GM20000 (cell line): ENCODE data around the gene ZCCHC17.
"Not testable (repeated sequence)": the region's sequence is repeated elsewhere in the genome, so short reads cannot be mapped to it uniquely, and the experiment has no call there.

ENCODE experiments used
- DNase-seq: peaks from one replicate; pipeline ENCODE4 v3.0.0; 2012; ENCODE audit warnings: low spot score
- TF ChIP-seq, protein P1 (sequence below): IDR thresholded peaks from 2 replicates; pipeline ENCODE4 v1.5.1; 2012; ENCODE audit warnings: mild to moderate bottlenecking, control low read depth; ENCODE audit errors: extremely low read depth, missing control alignments

The ZCCHC17 gene

GRCh38 chr1:31296486-31297276 lies at the start of gene ZCCHC17, which contains the start of gene SNRNP40:
TSS of gene ZCCHC17 (plus strand) at chr1:31297032. CDS start at chr1:31310099, 13,067 bp downstream.
TSS of gene SNRNP40 (minus strand) at chr1:31296788. CDS start at chr1:31296751, 37 bp downstream.
- peak; percentile 93 for DNase-seq
- TF ChIP-seq, protein P1, sequence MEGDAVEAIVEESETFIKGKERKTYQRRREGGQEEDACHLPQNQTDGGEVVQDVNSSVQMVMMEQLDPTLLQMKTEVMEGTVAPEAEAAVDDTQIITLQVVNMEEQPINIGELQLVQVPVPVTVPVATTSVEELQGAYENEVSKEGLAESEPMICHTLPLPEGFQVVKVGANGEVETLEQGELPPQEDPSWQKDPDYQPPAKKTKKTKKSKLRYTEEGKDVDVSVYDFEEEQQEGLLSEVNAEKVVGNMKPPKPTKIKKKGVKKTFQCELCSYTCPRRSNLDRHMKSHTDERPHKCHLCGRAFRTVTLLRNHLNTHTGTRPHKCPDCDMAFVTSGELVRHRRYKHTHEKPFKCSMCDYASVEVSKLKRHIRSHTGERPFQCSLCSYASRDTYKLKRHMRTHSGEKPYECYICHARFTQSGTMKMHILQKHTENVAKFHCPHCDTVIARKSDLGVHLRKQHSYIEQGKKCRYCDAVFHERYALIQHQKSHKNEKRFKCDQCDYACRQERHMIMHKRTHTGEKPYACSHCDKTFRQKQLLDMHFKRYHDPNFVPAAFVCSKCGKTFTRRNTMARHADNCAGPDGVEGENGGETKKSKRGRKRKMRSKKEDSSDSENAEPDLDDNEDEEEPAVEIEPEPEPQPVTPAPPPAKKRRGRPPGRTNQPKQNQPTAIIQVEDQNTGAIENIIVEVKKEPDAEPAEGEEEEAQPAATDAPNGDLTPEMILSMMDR, result no peak

DNA sequence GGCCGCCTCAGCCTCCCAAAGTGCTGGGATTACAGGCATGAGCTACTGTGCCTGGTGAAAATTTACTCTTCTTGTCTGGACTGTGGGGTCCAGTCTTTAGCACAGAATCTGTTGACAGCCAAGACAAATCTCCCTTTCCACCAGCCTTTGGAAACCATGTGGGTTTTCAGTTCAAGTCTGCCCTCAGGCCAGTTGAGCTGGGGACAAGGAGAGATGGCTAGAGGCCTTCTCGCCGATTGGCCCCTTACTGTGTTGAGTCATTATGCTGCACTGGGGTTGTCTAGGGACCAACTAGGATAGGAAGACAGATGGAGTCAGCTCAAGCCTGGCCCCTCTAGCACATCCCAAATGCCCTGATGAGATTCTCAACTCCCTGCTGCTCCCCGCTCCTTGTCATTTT lies 48.6 kb upstream of the ZCCHC17 start:
- DNase-seq, result no peak
- TF ChIP-seq, protein P1, result no peak

GRCh38 chr1:31249854-31250253 lies 47.0 kb upstream of the ZCCHC17 start:
- DNase-seq, result no peak
- TF ChIP-seq, protein P1, result no peak

DNA sequence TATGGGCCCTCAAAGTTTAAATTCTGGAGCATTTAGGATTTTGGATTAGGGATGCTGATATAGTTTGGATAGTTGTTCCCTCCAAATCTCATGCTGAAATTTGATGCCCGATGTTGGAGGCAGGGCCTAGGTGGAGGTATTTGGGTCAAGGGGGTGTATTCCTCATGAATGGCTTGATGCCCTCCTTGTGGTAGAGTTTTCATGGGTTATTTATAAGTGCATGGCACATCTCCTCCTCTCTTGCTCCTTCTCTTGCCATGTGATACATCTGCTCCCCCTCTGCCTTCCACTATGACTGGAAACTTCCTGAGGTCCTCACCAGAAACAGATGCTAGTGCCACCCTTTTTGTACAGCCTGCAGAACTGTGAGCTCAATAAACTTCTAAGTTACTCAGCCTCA lies 39.6 kb upstream of the ZCCHC17 start:
- TF ChIP-seq, protein P1, result no peak
- DNase-seq, result no peak

GRCh38 chr1:31258581-31258980 lies 38.3 kb upstream of the ZCCHC17 start:
- TF ChIP-seq, protein P1, result no peak
- no peak for DNase-seq

- no peak for DNase-seq
- TF ChIP-seq, protein P1, result no peak
Observed at GRCh38 chr1:31259746-31260145, 37.1 kb upstream of the ZCCHC17 start.

- TF ChIP-seq, protein P1, result no peak
- DNase-seq, result no peak
Observed at GRCh38 chr1:31261916-31262315, 34.9 kb upstream of the ZCCHC17 start.

GRCh38 chr1:31262393-31262792 lies 34.4 kb upstream of the ZCCHC17 start:
- not testable (repeated sequence) for DNase-seq
